ENCODE data around the gene RFX5. TPM values are rescaled to one million over a fixed set of nuclear protein-coding genes. Genes with fewer than 3 reads are reported as not detected.

RFX5 gene
- total and polyA plus RNA-seq, 2 donors from 2014 or later = 17.9 to 46.6 TPM

- no peak overlapping the region for H3K9ac ChIP-seq (ENCODE audit: low read length in 3 of 3)
- no peak overlapping the region for H3K27ac ChIP-seq (ENCODE audit: low read depth in 2 of 2, low read length in 2 of 2)
- H3K9me3 ChIP-seq (ENCODE audit: control insufficient read depth in 2 of 3, insufficient read depth in 1 of 3, low read length in 3 of 3) = no peaks in the 10 kb centered on the region
- intact Hi-C loops (cut with DNase I) = no loop called here
- FAIRE-seq (no peak), DNase-seq (no peak)
- no peaks in the 10 kb centered on the region for H3K36me3 ChIP-seq (ENCODE audit: control insufficient read depth in 2 of 3, insufficient read depth in 3 of 3, low read length in 3 of 3)
- H3K4me3 ChIP-seq (ENCODE audit: low read length in 3 of 3) = no peak overlapping the region
- peaks cover 0 to 3% (median 2%) of the 10 kb centered on the region in 3 donors for H3K4me1 ChIP-seq (ENCODE audit: control insufficient read depth in 2 of 3, insufficient read depth in 2 of 3, low read depth in 1 of 3, low read length in 3 of 3)
- no peaks in the 10 kb centered on the region for H3K27me3 ChIP-seq (ENCODE audit: control insufficient read depth, insufficient read depth, low read length)
- TF ChIP-seq, protein P1, sequence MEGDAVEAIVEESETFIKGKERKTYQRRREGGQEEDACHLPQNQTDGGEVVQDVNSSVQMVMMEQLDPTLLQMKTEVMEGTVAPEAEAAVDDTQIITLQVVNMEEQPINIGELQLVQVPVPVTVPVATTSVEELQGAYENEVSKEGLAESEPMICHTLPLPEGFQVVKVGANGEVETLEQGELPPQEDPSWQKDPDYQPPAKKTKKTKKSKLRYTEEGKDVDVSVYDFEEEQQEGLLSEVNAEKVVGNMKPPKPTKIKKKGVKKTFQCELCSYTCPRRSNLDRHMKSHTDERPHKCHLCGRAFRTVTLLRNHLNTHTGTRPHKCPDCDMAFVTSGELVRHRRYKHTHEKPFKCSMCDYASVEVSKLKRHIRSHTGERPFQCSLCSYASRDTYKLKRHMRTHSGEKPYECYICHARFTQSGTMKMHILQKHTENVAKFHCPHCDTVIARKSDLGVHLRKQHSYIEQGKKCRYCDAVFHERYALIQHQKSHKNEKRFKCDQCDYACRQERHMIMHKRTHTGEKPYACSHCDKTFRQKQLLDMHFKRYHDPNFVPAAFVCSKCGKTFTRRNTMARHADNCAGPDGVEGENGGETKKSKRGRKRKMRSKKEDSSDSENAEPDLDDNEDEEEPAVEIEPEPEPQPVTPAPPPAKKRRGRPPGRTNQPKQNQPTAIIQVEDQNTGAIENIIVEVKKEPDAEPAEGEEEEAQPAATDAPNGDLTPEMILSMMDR (IDR thresholded peaks at IDR 0.05; ENCODE audit: borderline replicate concordance, extremely low read depth, insufficient read depth) = no peak
Observed at GRCh38 chr1:151377150-151377884, 30.3 kb upstream of the RFX5 start.

- intact Hi-C loops (cut with DNase I) = no loop called here
- H3K27me3 ChIP-seq (ENCODE audit: control insufficient read depth, insufficient read depth, low read length) = no peaks in the 10 kb centered on the region
- H3K9ac ChIP-seq (ENCODE audit: low read length in 3 of 3) = no peak overlapping the region
- H3K4me1 ChIP-seq (ENCODE audit: control insufficient read depth in 2 of 3, insufficient read depth in 2 of 3, low read depth in 1 of 3, low read length in 3 of 3) = peaks cover 0 to 39% (median 37%) of the 10 kb centered on the region in 3 donors
- H3K4me3 ChIP-seq (ENCODE audit: low read length in 3 of 3) = no peak overlapping the region
- H3K27ac ChIP-seq (ENCODE audit: low read depth in 2 of 2, low read length in 2 of 2) = no peak overlapping the region
- no peaks in the 10 kb centered on the region for H3K9me3 ChIP-seq (ENCODE audit: control insufficient read depth in 2 of 3, insufficient read depth in 1 of 3, low read length in 3 of 3)
- FAIRE-seq (no peak), DNase-seq (no peak)
- TF ChIP-seq, protein P1 (IDR thresholded peaks at IDR 0.05; ENCODE audit: borderline replicate concordance, extremely low read depth, insufficient read depth) = no peak
- H3K36me3 ChIP-seq (ENCODE audit: control insufficient read depth in 2 of 3, insufficient read depth in 3 of 3, low read length in 3 of 3) = no peaks in the 10 kb centered on the region
Observed at GRCh38 chr1:151373196-151373595, 26.1 kb upstream of the RFX5 start.

GRCh38 chr1:151372058-151372934, 25.2 kb upstream of the RFX5 start, which contains the start of gene SELENBP1:
SELENBP1 (minus strand) TSS chr1:151372705; CDS start chr1:151372641, 64 bp downstream.
- no peak for FAIRE-seq
- Histone ChIP-seq H3K4me3 (ENCODE audit: low read length in 3 of 3) (peak within 1 kb of the TSS; percentile 61 to 87 (median 65)), H3K27ac (ENCODE audit: low read depth in 2 of 2, low read length in 2 of 2) (peak within 1 kb of the TSS; percentile 85 to 93), H3K9ac (ENCODE audit: low read length in 3 of 3) (peak within 1 kb of the TSS in 1 of 3 donors; percentile 79), H3K27me3 (ENCODE audit: control insufficient read depth, insufficient read depth, low read length) (no peaks in the 10 kb centered on the region), H3K4me1 (ENCODE audit: control insufficient read depth in 2 of 3, insufficient read depth in 2 of 3, low read depth in 1 of 3, low read length in 3 of 3) (peaks cover 0 to 48% (median 45%) of the 10 kb centered on the region in 3 donors), H3K36me3 (ENCODE audit: control insufficient read depth in 2 of 3, insufficient read depth in 3 of 3, low read length in 3 of 3) (no peaks in the 10 kb centered on the region), H3K9me3 (ENCODE audit: control insufficient read depth in 2 of 3, insufficient read depth in 1 of 3, low read length in 3 of 3) (no peaks in the 10 kb centered on the region)
- peak; percentile 79 to 94 (median 89) for DNase-seq
- TF ChIP-seq, protein P1 (IDR thresholded peaks at IDR 0.05; ENCODE audit: borderline replicate concordance, extremely low read depth, insufficient read depth) = no peak
- intact Hi-C loops (cut with DNase I) = no loop called here
